ENCODE results near the gene GPR61.
A peak's percentile ranks its signal among the peaks of the same experiment; 100 is the strongest.

The GPR61 gene

GRCh38 chr1:109509176-109510134 lies 30.2 kb upstream of the GPR61 start, which contains the start of gene AMIGO1:
TSS of gene AMIGO1 (minus strand) at chr1:109509727. CDS start at chr1:109508912, 815 bp downstream.
- peak; percentile 71 for DNase-seq

GRCh38 chr1:109513110-109513710 lies 26.5 kb upstream of the GPR61 start:
- DNase-seq, result no peak

- DNase-seq, result no peak
These were observed 24.8 kb upstream of the GPR61 start for GRCh38 chr1:109514846-109515245.

- DNase-seq, result no peak
These were observed 22.8 kb upstream of the GPR61 start for GRCh38 chr1:109516872-109517271.

- no peak for DNase-seq
These were observed 22.3 kb upstream of the GPR61 start for GRCh38 chr1:109517337-109517736.

- no peak for DNase-seq
These were observed 18.4 kb upstream of the GPR61 start for GRCh38 chr1:109521002-109521951.

- DNase-seq, result no peak
These were observed 17.6 kb upstream of the GPR61 start for GRCh38 chr1:109522026-109522425.

- no peak for DNase-seq
These were observed 16.0 kb upstream of the GPR61 start for GRCh38 chr1:109523706-109524105.

- no peak for DNase-seq
These were observed 12.4 kb upstream of the GPR61 start for GRCh38 chr1:109527098-109527811.

- DNase-seq, result no peak
These were observed 11.6 kb upstream of the GPR61 start for GRCh38 chr1:109527846-109528695.

- DNase-seq, result no peak
These were observed 11.0 kb upstream of the GPR61 start for GRCh38 chr1:109528712-109529111.

GRCh38 chr1:109529881-109530456 lies 9.7 kb upstream of the GPR61 start:
- no peak for DNase-seq

- no peak for DNase-seq
These were observed 9.1 kb upstream of the GPR61 start for GRCh38 chr1:109530457-109531087.

- no peak for DNase-seq
These were observed 8.3 kb upstream of the GPR61 start for GRCh38 chr1:109531380-109531779.

- no peak for DNase-seq
These were observed 7.8 kb upstream of the GPR61 start for GRCh38 chr1:109531826-109532364.

- DNase-seq, result peak; percentile 94
These were observed 7.1 kb upstream of the GPR61 start for GRCh38 chr1:109532365-109533136.

GRCh38 chr1:109534307-109534858 lies 5.3 kb upstream of the GPR61 start:
- no peak for DNase-seq

GRCh38 chr1:109535481-109535880 lies 4.2 kb upstream of the GPR61 start:
- no peak for DNase-seq

- no peak for DNase-seq
These were observed 3.6 kb upstream of the GPR61 start for GRCh38 chr1:109535971-109536491.

All from activated CD4-positive, alpha-beta T cell treated with anti-CD3 and anti-CD28 coated beads for 48 hours (primary cell).